WTC11 (cell line): ENCODE measurements around the gene FOCAD. TPM values are rescaled to one million over a fixed set of nuclear protein-coding genes. Genes with fewer than 3 reads are reported as not detected.

ENCODE experiments used
- ATAC-seq: fragments of 200-7000 bp; cut with Tn5 transposase; 2 replicates; pipeline ENCODE4 v1.10.0; 2021; ENCODE audit warnings: mild to moderate bottlenecking, moderate library complexity
- CTCF ChIA-PET: fragments of 300-600 bp; sonication (Branson Sonifier 250); formaldehyde crosslinking; loops from one replicate; lab custom pipeline; 2021; ENCODE audit warnings: antibody characterized with exemption; lab: Charles Lee
- POLR2A ChIA-PET: fragments of 350-600 bp; sonication (Branson Sonifier 250); formaldehyde crosslinking; loops from one replicate; lab custom pipeline; 2021; ENCODE audit warnings: antibody characterized with exemption; lab: Charles Lee
- DNase-seq: peaks from one replicate; pipeline ENCODE4 v3.0.0; 2021; ENCODE audit warnings: low spot score
- H3K27ac Mint-ChIP-seq: 2 replicates; pipeline ENCODE4 v1.8.0; 2021; ENCODE audit warnings: mixed read lengths
- H3K27me3 Mint-ChIP-seq: 2 replicates; pipeline ENCODE4 v1.8.0; 2021; ENCODE audit warnings: low read depth, mild to moderate bottlenecking, moderate library complexity, mixed read lengths
- H3K36me3 Mint-ChIP-seq: 2 replicates; pipeline ENCODE4 v1.8.0; 2021; ENCODE audit warnings: mixed read lengths
- H3K4me1 Mint-ChIP-seq: 2 replicates; pipeline ENCODE4 v1.8.0; 2022; ENCODE audit warnings: mixed read lengths
- H3K4me3 Mint-ChIP-seq: 2 replicates; pipeline ENCODE4 v1.8.0; 2021; ENCODE audit warnings: mild to moderate bottlenecking, moderate library complexity, mixed read lengths
- H3K9me3 Mint-ChIP-seq: 2 replicates; pipeline ENCODE4 v1.8.0; 2021; ENCODE audit warnings: mixed read lengths
- ATF2 ChIP-seq: sonication (generic); formaldehyde crosslinking; IDR thresholded peaks from 2 replicates; pipeline ENCODE4 v1.8.1; 2022; ENCODE audit warnings: low read depth, missing genetic modification reagents, borderline replicate concordance
- ATF3 ChIP-seq: sonication (generic); formaldehyde crosslinking; conservative IDR thresholded peaks from 2 replicates; pipeline ENCODE4 v1.8.1; 2022; ENCODE audit warnings: mild to moderate bottlenecking, missing genetic modification reagents
- E2F1 ChIP-seq: sonication (generic); formaldehyde crosslinking; IDR thresholded peaks from 2 replicates; pipeline ENCODE4 v1.8.0; 2022; ENCODE audit warnings: mild to moderate bottlenecking, missing genetic modification reagents
- FOXK1 ChIP-seq: sonication (generic); formaldehyde crosslinking; IDR thresholded peaks from 2 replicates; pipeline ENCODE4 v1.8.0; 2022; ENCODE audit warnings: mild to moderate bottlenecking, moderate library complexity, missing genetic modification reagents
- GABPB1 ChIP-seq: sonication (generic); formaldehyde crosslinking; IDR thresholded peaks from 2 replicates; pipeline ENCODE4 v1.8.1; 2023; ENCODE audit warnings: mild to moderate bottlenecking, missing genetic modification reagents
- IRF1 ChIP-seq: sonication (generic); formaldehyde crosslinking; IDR thresholded peaks from 2 replicates; pipeline ENCODE4 v1.8.0; 2023; ENCODE audit warnings: missing genetic modification reagents
- MAX ChIP-seq: sonication (generic); formaldehyde crosslinking; IDR thresholded peaks from 2 replicates; pipeline ENCODE4 v1.8.0; 2022; ENCODE audit warnings: mild to moderate bottlenecking, missing genetic modification reagents
- MYBL2 ChIP-seq: sonication (generic); formaldehyde crosslinking; IDR thresholded peaks from 2 replicates; pipeline ENCODE4 v1.8.1; 2023; ENCODE audit warnings: mild to moderate bottlenecking, moderate library complexity, missing genetic modification reagents
- NFATC4 ChIP-seq: fragments of 250-450 bp; sonication (Bioruptor Pico); IDR thresholded peaks from 2 replicates; pipeline ENCODE4 v1.9.0; 2021; ENCODE audit warnings: mild to moderate bottlenecking
- NR1H2 ChIP-seq: sonication (generic); formaldehyde crosslinking; IDR thresholded peaks from 2 replicates; pipeline ENCODE4 v1.9.0; 2021; ENCODE audit warnings: mild to moderate bottlenecking, moderate library complexity, missing genetic modification reagents
- OVOL2 ChIP-seq: fragments of 250-450 bp; sonication (Bioruptor Pico); IDR thresholded peaks from 2 replicates; pipeline ENCODE4 v1.9.0; 2021; ENCODE audit warnings: mild to moderate bottlenecking, borderline replicate concordance
- PRDM15 ChIP-seq: sonication (generic); formaldehyde crosslinking; IDR thresholded peaks from 2 replicates; pipeline ENCODE4 v1.8.0; 2022; ENCODE audit warnings: missing genetic modification reagents
- SOX15 ChIP-seq: fragments of 250-450 bp; sonication (Bioruptor Pico); IDR thresholded peaks from 2 replicates; pipeline ENCODE4 v1.9.0; 2021; ENCODE audit warnings: mild to moderate bottlenecking
- USF1 ChIP-seq: sonication (generic); formaldehyde crosslinking; IDR thresholded peaks from 2 replicates; pipeline ENCODE4 v1.8.0; 2022; ENCODE audit warnings: mild to moderate bottlenecking, missing genetic modification reagents
- ZNF121 ChIP-seq: sonication (generic); formaldehyde crosslinking; IDR thresholded peaks from 2 replicates; pipeline ENCODE4 v1.8.0; 2023; ENCODE audit warnings: missing genetic modification reagents
- ZNF232 ChIP-seq: sonication (generic); formaldehyde crosslinking; IDR thresholded peaks from 2 replicates; pipeline ENCODE4 v1.8.0; 2022; ENCODE audit warnings: mild to moderate bottlenecking, missing genetic modification reagents
- ZNF281 ChIP-seq: sonication (generic); formaldehyde crosslinking; IDR thresholded peaks from 2 replicates; pipeline ENCODE4 v1.8.0; 2023; ENCODE audit warnings: mild to moderate bottlenecking, missing genetic modification reagents
- ZNF317 ChIP-seq: sonication (generic); formaldehyde crosslinking; IDR thresholded peaks from 2 replicates; pipeline ENCODE4 v1.8.1; 2023; ENCODE audit warnings: low read depth, mild to moderate bottlenecking, moderate library complexity, missing genetic modification reagents, borderline replicate concordance
- ZNF396 ChIP-seq: fragments of 250-450 bp; sonication (Bioruptor Pico); IDR thresholded peaks from 2 replicates; pipeline ENCODE4 v1.8.0; 2021; ENCODE audit warnings: mild to moderate bottlenecking, moderate library complexity, borderline replicate concordance
- ZNF423 ChIP-seq: fragments of 250-450 bp; sonication (Bioruptor Pico); IDR thresholded peaks from 2 replicates; pipeline ENCODE4 v2.1.2; 2022; ENCODE audit warnings: mild to moderate bottlenecking, moderate library complexity
- total RNA-seq: library from RNA; stranded (reverse); gene quantifications from 3 replicates; pipeline ENCODE4 v1.2.3, GENCODE V29; 2021

FOCAD gene
- total RNA-seq, 1 experiment from 2014 or later: 34.3 TPM

- no peak for DNase-seq
- POLR2A ChIA-PET: no interaction called here
- TF ChIP-seq ZNF396 (CRISPR knock-in tag): no peak
- ATAC-seq: no peak
- no peaks in the 10 kb centered on the region for H3K27me3 Mint-ChIP-seq
- H3K9me3 Mint-ChIP-seq: no peaks in the 10 kb centered on the region
- CTCF ChIA-PET: no interaction called here
- H3K36me3 Mint-ChIP-seq: no peaks in the 10 kb centered on the region
- H3K4me3 Mint-ChIP-seq: no peak overlapping the region
- no peak overlapping the region for H3K27ac Mint-ChIP-seq
- peaks cover 15% of the 10 kb centered on the region for H3K4me1 Mint-ChIP-seq
These were observed 13.1 kb downstream of the FOCAD start for GRCh38 chr9:20697021-20697719.

- ATAC-seq (no peak), DNase-seq (no peak)
- CTCF ChIA-PET: interaction anchor here (1.5 kb wide), 1 partner anchor 174 kb away, joined by 3 read pairs; no protein-coding TSS in a partner anchor
- no peaks in the 10 kb centered on the region for H3K9me3 Mint-ChIP-seq
- POLR2A ChIA-PET: no interaction called here
- no peak for TF ChIP-seq ZNF121 (CRISPR knock-in tag)
- no peak for TF ChIP-seq NFATC4
- TF ChIP-seq ZNF281: no peak
- TF ChIP-seq NR1H2 (CRISPR knock-in tag): no peak
- TF ChIP-seq ZNF317 (CRISPR knock-in tag): no peak
- TF ChIP-seq ATF2: no peak
- TF ChIP-seq SOX15 (CRISPR knock-in tag): no peak
- TF ChIP-seq ZNF423 (CRISPR knock-in tag): no peak
- no peak for TF ChIP-seq OVOL2 (CRISPR knock-in tag)
- no peak for TF ChIP-seq FOXK1 (CRISPR knock-in tag)
- no peak for TF ChIP-seq MYBL2 (CRISPR knock-in tag)
- TF ChIP-seq USF1 (CRISPR knock-in tag): no peak
- TF ChIP-seq IRF1: no peak
- no peak for TF ChIP-seq MAX
- no peak for TF ChIP-seq ZNF232 (CRISPR knock-in tag)
- no peak for TF ChIP-seq ATF3
- H3K36me3 Mint-ChIP-seq: no peaks in the 10 kb centered on the region
- peaks cover 17% of the 10 kb centered on the region for H3K4me1 Mint-ChIP-seq
- no peak overlapping the region for H3K4me3 Mint-ChIP-seq
- H3K27me3 Mint-ChIP-seq: no peaks in the 10 kb centered on the region
- H3K27ac Mint-ChIP-seq: no peak overlapping the region
These were observed 14.7 kb downstream of the FOCAD start for GRCh38 chr9:20698782-20699181.

GRCh38 chr9:20701060-20701459 is 17.0 kb downstream of the FOCAD start:
- H3K4me1 Mint-ChIP-seq: peaks cover 17% of the 10 kb centered on the region

More at GRCh38 chr9:20701060-20701459, 17.0 kb downstream of the FOCAD start:
- H3K27me3 Mint-ChIP-seq: no peaks in the 10 kb centered on the region
- no peaks in the 10 kb centered on the region for H3K9me3 Mint-ChIP-seq
- no peaks in the 10 kb centered on the region for H3K36me3 Mint-ChIP-seq
- POLR2A ChIA-PET: no interaction called here
- CTCF ChIA-PET: interaction anchor here (1.4 to 2.0 kb wide), 2 partner anchors 17 to 76 kb away, joined by 5 to 8 read pairs; partner anchors contain the start of gene FOCAD
- TF ChIP-seq GABPB1 (CRISPR knock-in tag): no peak
- no peak for TF ChIP-seq E2F1 (CRISPR knock-in tag)
- no peak for TF ChIP-seq PRDM15 (CRISPR knock-in tag)
- TF ChIP-seq, all 79 proteins: peak for 0
- DNase-seq: no peak
- no peak for ATAC-seq
- H3K27ac Mint-ChIP-seq: no peak overlapping the region
- no peak overlapping the region for H3K4me3 Mint-ChIP-seq
